Astrocyte (in vitro differentiated cells and primary cell): ENCODE data around the gene WRAP53. TPM values are rescaled to one million over a fixed set of nuclear protein-coding genes. Genes with fewer than 3 reads are reported as not detected.

ENCODE experiments used
- DNase-seq: peaks from one replicate; pipeline ENCODE4 v3.0.0-alpha.2; 2010; ENCODE audit warnings: low read depth
- FAIRE-seq: peaks from 2 replicates; lab custom pipeline; 2011; peaks lifted over from hg19 to GRCh38; lab: Jason Lieb, UNC
- H2AFZ ChIP-seq: 2 replicates; pipeline ENCODE4 v1.6.0; 2012; ENCODE audit warnings: low read depth, low read length, inconsistent platforms
- H3K27ac ChIP-seq: 2 replicates; pipeline ENCODE4 v1.5.1; 2011; ENCODE audit warnings: low read depth, low read length, inconsistent platforms
- H3K27me3 ChIP-seq: 2 replicates; pipeline ENCODE4 v1.6.0; 2011; ENCODE audit warnings: low read length, inconsistent platforms; ENCODE audit not compliant: insufficient read depth
- H3K36me3 ChIP-seq: 2 replicates; pipeline ENCODE4 v1.5.1; 2011; ENCODE audit warnings: low read length, inconsistent platforms; ENCODE audit not compliant: insufficient read depth
- H3K4me1 ChIP-seq: 2 replicates; pipeline ENCODE4 v1.5.1; 2011; ENCODE audit warnings: low read length, inconsistent platforms; ENCODE audit not compliant: insufficient read depth
- H3K4me2 ChIP-seq: 2 replicates; pipeline ENCODE4 v1.6.0; 2012; ENCODE audit warnings: low read length, inconsistent platforms
- H3K4me3 ChIP-seq: 2 replicates; pipeline ENCODE4 v1.5.1; 2011; ENCODE audit warnings: low read depth, mild to moderate bottlenecking, low read length, inconsistent platforms; ENCODE audit not compliant: insufficient read depth
- H3K79me2 ChIP-seq: 2 replicates; pipeline ENCODE4 v1.6.0; 2012; ENCODE audit warnings: mild to moderate bottlenecking, low read length, inconsistent platforms; ENCODE audit not compliant: insufficient read depth
- H3K9ac ChIP-seq: 2 replicates; pipeline ENCODE4 v1.6.0; 2012; ENCODE audit warnings: mild to moderate bottlenecking, low read length, inconsistent platforms
- H3K9me3 ChIP-seq: 2 replicates; pipeline ENCODE4 v1.5.1; 2012; ENCODE audit warnings: low read depth, mild to moderate bottlenecking, low read length, inconsistent platforms; ENCODE audit not compliant: insufficient read depth
- H4K20me1 ChIP-seq: 2 replicates; pipeline ENCODE4 v1.6.0; 2012; ENCODE audit warnings: low read length, inconsistent platforms; ENCODE audit not compliant: insufficient read depth
- H3K27ac Mint-ChIP-seq: one replicate; pipeline ENCODE4 v1.8.0; 2021; ENCODE audit warnings: mild to moderate bottlenecking, mixed read lengths; ENCODE audit not compliant: unreplicated experiment
- H3K27me3 Mint-ChIP-seq: one replicate; pipeline ENCODE4 v1.8.0; 2021; ENCODE audit warnings: low read depth, mixed read lengths; ENCODE audit not compliant: unreplicated experiment
- H3K36me3 Mint-ChIP-seq: one replicate; pipeline ENCODE4 v1.8.0; 2021; ENCODE audit warnings: low read depth, mixed read lengths; ENCODE audit not compliant: unreplicated experiment
- H3K4me1 Mint-ChIP-seq: one replicate; pipeline ENCODE4 v1.8.0; 2021; ENCODE audit warnings: low read depth, mixed read lengths; ENCODE audit not compliant: unreplicated experiment
- H3K4me3 Mint-ChIP-seq: one replicate; pipeline ENCODE4 v1.8.0; 2021; ENCODE audit warnings: mild to moderate bottlenecking, moderate library complexity, mixed read lengths; ENCODE audit not compliant: unreplicated experiment
- H3K9me3 Mint-ChIP-seq: one replicate; pipeline ENCODE4 v1.8.0; 2021; ENCODE audit warnings: mild to moderate bottlenecking, mixed read lengths; ENCODE audit not compliant: unreplicated experiment
- EZH2 ChIP-seq: IDR thresholded peaks from 2 replicates; pipeline ENCODE4 v1.6.1; 2012; ENCODE audit warnings: mild to moderate bottlenecking, low read length, inconsistent platforms; ENCODE audit not compliant: insufficient read depth
- total RNA-seq: library from RNA; stranded (reverse); gene quantifications from 2 replicates; pipeline ENCODE4 v1.2.1, GENCODE V29; 2021
- TF ChIP-seq, protein P1 (sequence below): IDR thresholded peaks from 2 replicates; pipeline ENCODE4 v1.5.1; 2011; ENCODE audit warnings: low read depth, mild to moderate bottlenecking, inconsistent platforms, low read length, moderate library complexity; ENCODE audit not compliant: insufficient read depth

WRAP53 gene
- total RNA-seq, 1 donor from 2014 or later = 15.1 TPM

DNA sequence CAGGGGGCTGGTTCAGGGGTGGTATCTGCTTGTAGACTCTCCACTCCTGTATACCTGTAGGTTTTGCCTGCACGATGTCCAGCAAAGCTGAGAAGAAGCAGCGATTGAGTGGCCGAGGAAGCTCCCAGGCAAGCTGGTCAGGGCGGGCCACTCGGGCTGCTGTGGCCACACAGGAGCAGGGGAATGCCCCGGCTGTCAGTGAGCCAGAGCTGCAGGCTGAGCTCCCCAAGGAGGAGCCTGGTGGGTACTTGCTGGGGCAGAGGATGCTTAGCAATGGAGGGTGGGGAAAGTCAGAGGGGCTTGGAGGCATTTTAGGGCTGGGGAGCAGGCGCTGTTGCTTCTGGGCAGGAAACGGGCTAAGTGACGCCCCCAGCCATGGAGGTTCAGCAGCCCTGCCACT lies 31.4 kb downstream of the WRAP53 start:
- FAIRE-seq = no peak
- Mint-ChIP-seq H3K36me3 (no peaks in the 10 kb centered on the region), H3K9me3 (no peaks in the 10 kb centered on the region), H3K27me3 (peaks cover 42% of the 10 kb centered on the region), H3K27ac (no peak overlapping the region), H3K4me1 (no peaks in the 10 kb centered on the region), H3K4me3 (no peak overlapping the region)
- Histone ChIP-seq H3K27me3 (peaks cover 41% of the 10 kb centered on the region), H3K4me1 (peaks cover 9% of the 10 kb centered on the region), H3K4me3 (no peak overlapping the region), H3K4me2 (no peak overlapping the region), H3K27ac (no peak overlapping the region), H3K79me2 (no peaks in the 10 kb centered on the region), H4K20me1 (no peaks in the 10 kb centered on the region), H3K9ac (no peak overlapping the region), H2AFZ (no peak overlapping the region), H3K36me3 (no peaks in the 10 kb centered on the region), H3K9me3 (no peaks in the 10 kb centered on the region)
- TF ChIP-seq, protein P1, sequence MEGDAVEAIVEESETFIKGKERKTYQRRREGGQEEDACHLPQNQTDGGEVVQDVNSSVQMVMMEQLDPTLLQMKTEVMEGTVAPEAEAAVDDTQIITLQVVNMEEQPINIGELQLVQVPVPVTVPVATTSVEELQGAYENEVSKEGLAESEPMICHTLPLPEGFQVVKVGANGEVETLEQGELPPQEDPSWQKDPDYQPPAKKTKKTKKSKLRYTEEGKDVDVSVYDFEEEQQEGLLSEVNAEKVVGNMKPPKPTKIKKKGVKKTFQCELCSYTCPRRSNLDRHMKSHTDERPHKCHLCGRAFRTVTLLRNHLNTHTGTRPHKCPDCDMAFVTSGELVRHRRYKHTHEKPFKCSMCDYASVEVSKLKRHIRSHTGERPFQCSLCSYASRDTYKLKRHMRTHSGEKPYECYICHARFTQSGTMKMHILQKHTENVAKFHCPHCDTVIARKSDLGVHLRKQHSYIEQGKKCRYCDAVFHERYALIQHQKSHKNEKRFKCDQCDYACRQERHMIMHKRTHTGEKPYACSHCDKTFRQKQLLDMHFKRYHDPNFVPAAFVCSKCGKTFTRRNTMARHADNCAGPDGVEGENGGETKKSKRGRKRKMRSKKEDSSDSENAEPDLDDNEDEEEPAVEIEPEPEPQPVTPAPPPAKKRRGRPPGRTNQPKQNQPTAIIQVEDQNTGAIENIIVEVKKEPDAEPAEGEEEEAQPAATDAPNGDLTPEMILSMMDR = no peak
- TF ChIP-seq EZH2 = no peak
- no peak for DNase-seq

DNA sequence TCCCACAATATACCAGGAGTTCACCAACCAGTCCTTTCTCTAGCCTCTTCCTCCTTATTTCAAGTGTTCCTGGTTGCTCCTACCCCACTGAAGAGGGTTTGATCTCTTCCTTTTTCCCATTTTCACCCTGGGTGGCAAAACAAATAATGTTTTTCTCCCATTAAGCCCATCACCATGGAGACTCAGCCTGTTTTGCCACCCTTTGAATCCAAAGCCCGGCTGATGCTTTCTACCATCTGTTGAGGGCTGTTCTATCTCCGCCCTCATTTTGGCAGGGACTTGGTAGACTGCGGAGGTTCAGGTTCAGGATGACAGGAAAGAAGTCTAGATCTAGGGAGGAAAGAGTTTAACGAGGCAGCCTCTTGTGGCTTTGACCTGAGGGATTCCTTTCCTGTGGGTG lies 31.8 kb downstream of the WRAP53 start:
- Histone ChIP-seq H3K4me1 (peaks cover 9% of the 10 kb centered on the region), H3K9ac (no peak overlapping the region), H4K20me1 (no peaks in the 10 kb centered on the region), H3K4me2 (no peak overlapping the region), H3K4me3 (no peak overlapping the region), H2AFZ (no peak overlapping the region), H3K36me3 (no peaks in the 10 kb centered on the region), H3K27me3 (peaks cover 40% of the 10 kb centered on the region), H3K27ac (no peak overlapping the region), H3K79me2 (no peaks in the 10 kb centered on the region), H3K9me3 (no peaks in the 10 kb centered on the region)
- H3K36me3 Mint-ChIP-seq = no peaks in the 10 kb centered on the region
- H3K27ac Mint-ChIP-seq = no peak overlapping the region
- no peaks in the 10 kb centered on the region for H3K4me1 Mint-ChIP-seq
- peaks cover 41% of the 10 kb centered on the region for H3K27me3 Mint-ChIP-seq
- H3K4me3 Mint-ChIP-seq = no peak overlapping the region
- TF ChIP-seq, protein P1 = no peak
- TF ChIP-seq EZH2 = no peak
- no peaks in the 10 kb centered on the region for H3K9me3 Mint-ChIP-seq
- FAIRE-seq = no peak
- no peak for DNase-seq

DNA sequence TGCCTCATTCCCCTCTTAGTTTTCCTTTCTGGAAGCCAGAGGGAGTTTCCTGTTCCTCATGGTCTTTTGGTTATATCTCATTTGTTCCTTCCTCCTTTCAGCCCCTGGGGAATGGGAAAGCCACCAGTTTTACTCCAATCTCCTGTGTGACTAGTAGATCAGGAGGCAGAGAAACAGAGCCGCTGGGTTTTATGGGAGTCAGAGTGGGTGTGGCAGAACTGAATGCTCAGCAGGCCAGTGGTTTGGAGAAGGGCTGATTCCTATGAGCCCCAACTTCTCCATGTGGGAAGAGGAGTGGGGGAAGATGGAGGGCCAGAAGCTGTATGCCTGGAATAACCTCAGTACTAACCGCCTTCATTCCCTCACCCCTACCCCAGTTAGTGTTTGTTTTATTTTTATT lies 33.3 kb downstream of the WRAP53 start:
- H3K4me2 ChIP-seq = no peak overlapping the region
- H3K27ac ChIP-seq = no peak overlapping the region
- H3K9ac ChIP-seq = no peak overlapping the region
- H2AFZ ChIP-seq = no peak overlapping the region
- peaks cover 3% of the 10 kb centered on the region for H3K4me1 ChIP-seq
- no peaks in the 10 kb centered on the region for H3K9me3 Mint-ChIP-seq
- peaks cover 40% of the 10 kb centered on the region for H3K27me3 Mint-ChIP-seq
- H3K79me2 ChIP-seq = no peaks in the 10 kb centered on the region
- no peak for TF ChIP-seq EZH2
- TF ChIP-seq, protein P1 = no peak
- H3K36me3 ChIP-seq = no peaks in the 10 kb centered on the region
- peaks cover 33% of the 10 kb centered on the region for H3K27me3 ChIP-seq
- no peaks in the 10 kb centered on the region for H4K20me1 ChIP-seq
- H3K4me3 Mint-ChIP-seq = no peak overlapping the region
- no peaks in the 10 kb centered on the region for H3K9me3 ChIP-seq
- no peaks in the 10 kb centered on the region for H3K36me3 Mint-ChIP-seq
- peaks cover under 1% of the 10 kb centered on the region for H3K4me1 Mint-ChIP-seq
- H3K27ac Mint-ChIP-seq = no peak overlapping the region
- no peak overlapping the region for H3K4me3 ChIP-seq
- no peak for FAIRE-seq
- DNase-seq = no peak
